ENCODE results near the gene MPDZ.

Gene MPDZ

DNA sequence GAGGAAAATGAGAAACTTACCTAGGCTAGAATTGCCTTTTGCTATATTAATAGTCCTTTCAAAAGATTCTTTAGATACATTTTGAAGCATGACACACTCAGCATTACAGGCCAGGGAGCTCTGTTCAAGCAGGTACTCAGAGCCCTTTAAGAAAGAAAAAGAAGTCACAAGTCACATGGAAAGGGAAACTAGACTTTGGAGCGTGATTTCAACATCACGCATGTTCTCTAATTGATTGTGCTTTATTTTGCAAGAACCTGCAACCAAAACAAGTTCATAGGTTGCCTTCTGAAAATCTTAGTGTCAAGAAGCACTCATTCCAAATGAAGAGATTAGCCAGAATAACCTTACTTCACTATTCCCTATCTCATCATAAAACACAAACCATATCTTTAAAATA lies 103.8 kb downstream of the MPDZ start:
- DNase-seq, result no peak

DNA sequence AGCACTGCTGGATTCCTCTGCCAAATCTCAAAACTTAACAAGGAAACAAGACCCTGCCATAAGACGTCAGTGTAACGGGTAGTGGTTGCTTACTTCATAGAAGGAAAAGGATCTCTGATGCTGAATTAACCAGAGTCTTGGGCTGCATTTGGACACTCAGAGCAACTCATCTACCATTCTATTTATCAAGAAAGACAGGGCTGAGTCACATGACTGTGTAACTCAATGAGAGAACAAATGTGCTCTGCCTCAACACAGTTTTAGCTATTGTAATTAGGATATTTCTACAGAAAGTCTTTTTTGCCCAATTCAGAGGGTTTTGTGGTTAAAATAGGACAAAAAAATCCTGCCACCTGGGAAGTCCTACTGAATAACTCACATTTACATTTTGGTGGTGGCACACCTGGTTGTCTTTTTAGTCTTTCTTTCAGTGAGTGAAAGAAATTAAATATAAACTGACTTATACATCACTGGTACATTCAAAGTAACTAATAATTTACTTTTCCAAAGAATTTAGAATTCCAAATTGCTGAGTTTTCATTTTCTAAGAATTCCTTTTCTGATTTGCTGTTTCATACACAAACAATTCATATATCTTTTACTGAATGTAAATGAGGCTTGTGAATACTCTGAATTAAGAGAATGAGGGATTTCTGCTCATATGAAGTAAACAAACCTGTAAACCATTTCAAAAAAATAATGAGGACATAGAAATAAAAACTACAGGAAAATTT lies 104.4 kb downstream of the MPDZ start:
- DNase-seq, result no peak

DNA sequence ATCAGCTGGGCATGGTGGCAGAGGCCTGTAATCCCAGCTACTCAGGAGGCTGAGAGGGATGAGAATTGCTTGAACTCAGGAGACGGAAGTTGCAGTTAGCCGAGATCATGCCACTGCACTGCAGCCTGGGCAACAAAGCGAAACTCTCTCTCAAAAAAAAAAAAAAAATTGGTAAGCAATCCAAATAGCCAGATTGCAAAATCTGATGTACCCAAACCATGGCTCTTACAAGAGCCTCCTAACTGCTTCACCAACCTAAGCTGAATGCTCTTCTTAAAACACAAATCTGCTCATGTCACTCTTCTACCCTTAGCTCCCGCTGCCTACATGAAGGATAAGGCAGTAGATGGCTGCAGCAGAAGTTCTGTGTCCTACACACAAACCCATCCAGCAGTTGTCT lies 105.9 kb downstream of the MPDZ start:
- no peak for DNase-seq

DNA sequence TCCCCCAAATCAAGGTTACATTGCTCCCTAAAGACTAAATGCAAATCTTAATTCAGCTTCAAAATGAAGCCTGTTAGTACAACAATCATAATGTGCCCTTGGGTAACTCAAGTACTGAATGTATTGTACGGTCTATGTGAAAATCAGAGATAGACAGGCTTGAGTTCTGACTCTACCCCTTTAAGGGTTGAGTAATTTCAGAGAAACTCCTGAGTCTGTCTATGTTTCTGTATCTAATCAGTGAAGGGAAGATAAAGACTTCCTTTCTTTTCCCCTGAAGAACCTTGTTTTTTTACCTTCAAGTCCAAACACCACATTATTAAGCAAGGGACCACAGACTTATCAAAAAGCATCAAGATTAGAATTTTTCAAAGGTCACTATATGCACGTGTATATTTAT lies 108.2 kb downstream of the MPDZ start:
- no peak for DNase-seq

DNA sequence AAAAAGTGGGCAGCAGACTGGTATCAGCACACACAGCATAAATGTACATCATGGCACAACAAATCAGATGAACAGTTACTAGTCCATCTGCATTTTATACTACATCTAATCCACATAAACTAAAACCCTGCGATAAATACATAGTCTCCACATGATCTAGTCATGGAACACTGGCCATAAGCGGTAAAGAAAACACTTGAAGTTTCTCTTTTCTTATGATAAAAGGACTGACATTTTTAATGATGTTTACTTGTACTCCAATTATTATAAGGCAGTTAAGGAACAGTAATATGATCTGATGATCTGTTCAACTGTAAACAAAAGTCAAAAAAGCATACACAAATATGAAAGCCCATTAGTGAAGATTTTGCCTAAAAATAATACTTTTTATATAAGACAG lies 112.5 kb downstream of the MPDZ start:
- no peak for DNase-seq

DNA sequence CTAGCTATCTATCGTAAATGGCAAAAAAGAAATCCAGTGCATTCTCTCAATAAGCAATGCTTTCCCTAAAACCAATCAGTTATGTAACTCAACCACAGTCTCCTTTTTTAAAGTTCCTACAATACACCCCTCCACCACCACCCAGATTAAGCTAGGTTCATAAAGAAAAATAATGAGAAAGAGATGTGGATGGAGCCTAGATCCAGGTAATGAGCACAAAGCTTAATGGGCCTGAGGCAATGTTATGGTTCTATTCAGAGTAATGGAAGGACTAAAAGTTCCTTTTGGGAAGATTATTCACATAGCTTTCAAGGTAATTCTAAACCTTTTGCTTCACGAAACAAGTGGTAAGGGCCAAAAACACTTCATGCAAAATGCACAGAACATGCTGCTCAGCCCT lies 113.5 kb downstream of the MPDZ start:
- no peak for DNase-seq

DNA sequence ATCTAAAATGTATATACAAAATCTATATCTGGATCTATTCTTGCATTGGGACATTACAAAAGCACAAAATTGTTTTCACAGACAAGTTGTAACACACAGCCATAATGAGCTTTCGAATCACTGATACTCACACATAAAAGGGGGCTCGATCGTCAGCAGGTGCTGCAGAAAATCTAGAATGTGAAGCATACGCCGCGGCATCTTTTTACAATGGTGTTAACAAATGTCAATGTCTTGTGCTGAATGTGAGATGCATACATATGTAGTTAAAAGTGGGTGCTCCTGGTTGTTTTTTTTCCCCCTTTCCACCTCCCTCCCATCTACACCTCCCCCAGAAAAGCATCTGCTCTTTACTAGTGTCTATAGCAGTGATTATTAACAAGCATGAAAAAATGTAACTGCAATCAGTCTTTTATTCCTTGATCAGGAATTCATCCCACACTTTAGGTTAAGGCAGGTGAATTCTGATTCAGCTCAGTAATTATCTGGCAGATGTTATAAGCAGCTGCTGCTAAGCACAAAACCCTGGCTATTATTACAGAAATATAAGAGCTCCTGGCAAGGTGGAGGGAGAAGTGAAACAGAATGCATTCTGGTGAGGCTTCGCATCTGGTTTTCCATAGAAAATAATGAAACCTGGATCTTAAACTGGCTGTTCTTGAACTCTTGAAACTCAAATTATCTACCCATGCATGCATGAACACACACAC lies 114.1 kb downstream of the MPDZ start:
- no peak for DNase-seq

DNA sequence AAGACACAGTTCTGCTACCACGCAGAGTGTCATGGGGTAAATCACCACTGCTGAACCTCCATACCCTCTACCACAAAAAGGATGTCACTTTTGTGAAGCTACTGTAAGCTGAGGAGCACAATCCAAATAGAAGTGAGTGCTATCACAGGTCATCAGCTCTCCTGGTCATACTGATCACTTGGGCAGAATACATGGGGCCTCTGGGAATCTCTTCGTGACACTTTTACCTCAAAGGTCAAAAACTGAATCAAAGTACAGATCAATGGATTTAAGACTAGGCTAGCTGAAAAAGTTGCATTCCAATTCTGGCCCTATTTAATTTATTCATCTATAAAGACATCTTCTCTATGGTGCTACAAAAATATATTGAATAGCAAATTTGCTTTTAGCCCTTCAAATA lies 115.5 kb downstream of the MPDZ start:
- DNase-seq, result no peak

DNA sequence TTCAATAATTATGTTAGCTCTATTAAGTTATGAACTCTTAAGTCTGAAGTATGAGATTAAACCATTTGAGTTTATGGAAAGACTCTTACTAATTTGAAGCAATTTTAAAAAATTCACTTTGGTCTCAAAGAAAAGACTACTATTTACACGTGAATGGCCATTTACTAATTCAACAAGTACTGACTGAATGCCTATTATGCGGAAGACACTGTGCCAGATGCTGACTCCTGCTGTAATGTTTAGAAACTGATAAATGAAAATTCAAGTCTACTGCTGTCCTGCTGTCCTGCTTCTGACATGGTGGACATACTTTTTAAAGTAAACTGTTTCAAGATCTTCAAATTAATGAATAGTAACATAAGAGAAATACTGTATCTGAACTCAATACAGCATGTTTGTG lies 116.2 kb downstream of the MPDZ start:
- no peak for DNase-seq

DNA sequence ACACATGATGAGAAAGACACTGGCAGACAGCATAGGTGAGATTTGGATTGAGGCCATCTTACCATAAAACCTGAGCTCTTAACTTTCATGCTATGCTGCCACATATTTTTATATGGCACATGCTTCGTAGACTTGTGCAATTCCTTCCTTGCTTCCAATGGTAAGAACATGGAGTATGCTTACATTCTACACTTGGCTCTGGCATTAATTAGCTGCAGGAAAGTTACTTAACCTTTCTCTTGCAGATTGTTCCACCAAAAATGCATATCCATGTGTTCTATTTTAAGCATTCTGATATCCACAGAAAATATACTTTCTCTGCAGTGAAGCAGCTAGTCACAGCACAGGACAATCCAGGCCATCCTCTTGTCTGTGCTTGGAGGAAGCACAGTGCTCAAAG lies 119.4 kb downstream of the MPDZ start:
- no peak for DNase-seq

DNA sequence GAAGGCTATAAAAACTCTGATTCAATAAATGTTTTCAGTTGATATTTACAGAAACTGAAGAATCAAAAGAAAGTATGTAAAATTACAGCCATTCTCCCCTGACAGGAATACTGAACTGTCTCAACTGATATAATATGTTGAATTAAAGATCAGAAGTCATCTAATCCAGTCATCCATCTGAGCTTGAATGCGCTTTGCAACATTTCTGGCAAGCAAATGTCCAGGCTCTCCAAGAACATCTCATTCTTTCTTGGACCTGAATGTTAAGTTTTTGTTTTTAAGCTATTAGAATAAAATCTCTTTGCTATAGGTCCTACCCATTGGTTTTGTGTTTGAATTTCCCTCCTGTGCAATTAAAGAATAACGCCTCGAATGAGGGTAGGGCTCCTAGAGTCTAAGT lies 120.5 kb downstream of the MPDZ start:
- no peak for DNase-seq

DNA sequence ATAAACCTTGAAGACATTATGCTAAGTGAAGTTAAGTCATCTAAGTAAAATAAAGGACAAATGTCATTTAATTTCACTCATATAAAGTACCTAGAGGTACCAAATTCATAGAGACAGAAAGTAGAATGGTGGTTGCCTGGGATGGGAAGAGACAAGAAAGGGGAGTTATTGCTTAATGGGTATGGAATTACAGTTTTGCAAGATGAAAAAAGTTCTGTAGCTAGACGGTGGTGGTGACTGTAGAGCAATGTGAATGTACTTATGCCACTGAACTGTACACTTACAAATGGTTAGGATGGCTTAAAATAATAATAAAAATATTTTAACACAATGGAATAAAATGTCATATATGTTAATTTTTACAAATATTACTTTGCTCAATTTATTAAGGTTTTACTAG lies 128.0 kb downstream of the MPDZ start:
- no peak for DNase-seq

DNA sequence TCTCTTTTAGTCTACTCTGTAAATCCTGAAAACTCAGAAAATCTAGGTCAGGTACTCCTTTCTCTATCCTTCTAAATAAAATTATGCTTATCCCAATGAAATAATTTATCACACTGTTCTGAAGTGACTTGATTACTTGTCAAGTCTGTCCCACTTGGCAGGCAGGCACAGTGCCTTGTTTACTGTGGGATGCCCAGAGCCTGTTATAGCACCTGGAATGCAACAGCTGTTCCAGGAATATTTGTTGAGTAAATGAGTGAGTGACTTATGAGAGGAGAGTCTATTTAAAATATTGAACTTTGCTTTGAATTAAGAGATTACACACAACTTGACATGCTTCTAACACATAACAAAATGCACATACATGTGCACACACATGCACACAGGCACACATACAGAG lies 130.0 kb downstream of the MPDZ start:
- DNase-seq, result no peak

DNA sequence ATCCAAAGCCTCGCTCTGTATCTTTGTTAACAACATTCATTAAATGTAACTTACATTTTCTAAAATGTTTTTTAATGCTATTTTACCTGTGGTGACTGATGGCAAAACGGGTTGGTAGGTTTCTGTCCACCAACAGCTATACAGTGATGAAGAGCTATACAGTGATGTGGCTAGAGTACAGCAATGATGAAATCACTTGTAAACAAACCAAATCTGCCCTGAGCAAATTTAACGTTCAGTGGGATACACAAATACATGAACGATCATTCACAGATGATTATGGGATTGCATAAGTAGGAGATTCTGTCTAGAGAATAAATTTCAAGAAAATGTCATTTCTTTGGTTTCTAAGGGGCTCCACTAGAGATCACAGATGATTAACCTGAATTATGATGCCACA lies 132.7 kb downstream of the MPDZ start:
- no peak for DNase-seq

DNA sequence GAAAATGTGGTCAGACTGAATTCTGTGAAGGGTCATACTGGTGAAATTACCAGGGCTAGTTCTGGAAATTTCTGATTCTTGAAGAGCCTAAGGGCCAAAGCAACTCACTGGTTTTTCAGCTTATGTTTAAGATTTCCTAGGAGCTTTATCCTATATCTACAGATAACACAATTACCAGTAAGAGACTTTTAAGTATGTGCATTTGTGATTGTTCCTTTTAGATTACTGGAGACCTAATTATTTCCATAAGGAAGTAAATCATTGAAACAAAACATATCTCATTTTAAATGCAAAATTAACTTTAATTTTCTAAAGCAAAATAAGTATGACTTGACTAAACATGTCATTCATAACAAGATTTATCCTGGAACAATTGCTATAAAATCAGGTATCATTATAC lies 134.2 kb downstream of the MPDZ start:
- no peak for DNase-seq

DNA sequence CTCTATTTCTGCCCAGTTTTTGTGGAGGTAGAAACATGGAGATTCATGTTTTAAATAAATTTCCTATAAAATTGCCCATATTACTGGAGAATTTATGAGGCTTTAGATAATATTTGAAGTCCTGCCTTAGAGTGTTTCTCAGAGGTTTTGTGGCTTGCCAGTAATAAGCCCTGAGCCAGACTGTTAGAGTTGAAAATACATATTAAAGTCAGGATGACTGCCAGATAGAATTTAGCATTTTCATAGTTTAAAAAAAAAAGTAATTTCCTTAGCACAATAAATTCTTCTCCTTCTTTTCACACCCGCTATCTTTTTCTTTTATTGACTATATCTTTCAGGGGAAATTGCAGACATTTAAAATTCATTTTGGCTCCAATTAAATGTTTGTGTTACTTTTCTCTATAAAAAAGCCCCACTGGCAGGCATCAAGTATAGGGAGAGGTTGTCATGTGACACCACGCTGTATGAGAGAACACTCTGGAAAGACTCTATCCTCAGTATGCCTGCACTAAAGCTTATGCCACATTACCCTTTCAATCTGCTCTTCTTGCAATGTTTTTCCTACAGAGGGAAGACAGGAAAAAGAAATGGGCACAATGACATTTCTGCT lies 135.2 kb downstream of the MPDZ start:
- no peak for DNase-seq

DNA sequence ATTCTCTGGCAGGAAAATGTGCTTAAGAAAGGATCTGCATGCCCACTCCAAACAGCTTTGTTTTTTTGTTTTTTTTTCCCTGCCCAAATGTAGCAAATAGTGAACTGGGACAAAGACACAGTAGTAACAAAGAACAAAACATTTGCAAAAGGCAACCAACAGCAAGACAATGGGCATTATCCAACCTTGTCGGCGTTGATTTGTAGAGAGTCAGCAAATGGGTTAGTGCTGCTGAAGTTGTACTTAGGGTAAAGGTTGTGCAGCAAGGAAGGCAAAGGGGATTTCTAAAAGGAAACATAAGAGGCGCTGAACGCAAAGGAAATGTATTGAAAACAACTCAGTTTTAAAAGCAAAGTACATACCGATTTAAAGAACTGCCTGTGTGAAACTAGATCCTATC lies 136.2 kb downstream of the MPDZ start:
- DNase-seq, result no peak

DNA sequence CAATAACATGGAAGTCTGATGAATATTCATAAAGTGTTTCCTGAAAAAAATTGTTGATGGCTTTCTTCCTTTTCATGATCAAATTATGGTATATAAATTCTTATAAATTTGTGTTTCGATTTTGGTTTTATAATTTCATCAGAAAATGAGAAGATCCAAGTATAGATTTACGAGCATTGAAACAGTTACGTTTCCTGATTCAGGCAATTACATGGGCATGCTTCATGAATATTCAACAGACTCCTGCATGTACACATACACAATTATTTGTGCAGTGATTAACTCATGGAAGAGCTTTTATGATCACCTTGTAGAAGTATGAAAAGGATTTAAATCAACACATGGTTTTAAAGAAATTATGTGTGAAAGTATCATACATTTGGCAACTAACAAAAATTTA lies 136.7 kb downstream of the MPDZ start:
- DNase-seq, result no peak

DNA sequence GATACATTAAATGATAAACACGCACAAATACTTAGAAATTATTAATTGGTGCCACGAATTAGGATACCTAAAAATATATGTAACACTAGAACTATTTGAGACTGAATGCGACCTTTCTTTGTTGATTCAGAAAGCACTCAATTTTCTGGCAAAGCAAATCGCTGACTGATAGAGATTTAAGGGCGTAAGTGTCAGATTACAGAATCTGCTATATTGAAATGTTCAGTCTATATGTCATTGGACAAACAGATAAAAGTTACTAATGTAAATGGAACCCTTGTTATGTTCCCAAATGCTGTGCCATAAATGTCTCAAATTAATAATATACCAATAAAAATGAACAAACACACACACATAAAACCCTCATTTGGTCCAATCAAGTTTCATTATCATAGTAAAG lies 137.9 kb downstream of the MPDZ start:
- DNase-seq, result no peak

DNA sequence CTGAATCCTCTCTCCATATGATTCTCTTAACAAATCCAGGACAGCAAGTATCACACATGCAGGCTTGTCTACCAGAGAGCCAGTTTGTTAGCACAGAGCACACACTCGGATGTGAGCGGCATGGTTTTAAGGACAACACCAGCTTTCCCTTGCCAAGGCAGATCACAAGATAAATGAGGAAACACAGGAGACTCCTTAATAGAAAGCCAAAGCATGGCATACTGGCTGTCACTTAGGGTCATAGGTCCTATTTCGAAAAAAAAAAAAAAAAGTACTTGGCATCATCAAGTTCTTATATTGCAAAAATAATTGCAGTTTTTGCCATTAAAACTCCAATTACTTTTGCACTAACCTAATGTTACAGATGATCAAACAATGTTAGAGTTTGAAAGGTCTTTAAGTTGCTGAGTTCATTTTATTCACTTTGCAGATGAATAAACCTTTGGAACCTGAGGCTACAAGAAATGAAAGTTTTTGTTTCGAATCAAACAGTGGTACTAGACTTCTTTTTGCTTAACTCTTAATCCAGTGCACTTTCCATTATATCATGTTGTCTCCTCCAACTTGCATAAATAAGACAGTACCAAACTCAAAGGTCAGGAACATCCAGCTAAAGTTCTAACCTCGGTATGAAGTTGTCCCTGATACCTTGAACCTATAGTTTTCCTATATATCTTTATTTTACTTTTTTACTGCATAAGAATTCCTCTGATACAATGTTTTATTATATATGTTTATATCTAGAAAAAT lies 138.5 kb downstream of the MPDZ start:
- DNase-seq, result no peak

DNA sequence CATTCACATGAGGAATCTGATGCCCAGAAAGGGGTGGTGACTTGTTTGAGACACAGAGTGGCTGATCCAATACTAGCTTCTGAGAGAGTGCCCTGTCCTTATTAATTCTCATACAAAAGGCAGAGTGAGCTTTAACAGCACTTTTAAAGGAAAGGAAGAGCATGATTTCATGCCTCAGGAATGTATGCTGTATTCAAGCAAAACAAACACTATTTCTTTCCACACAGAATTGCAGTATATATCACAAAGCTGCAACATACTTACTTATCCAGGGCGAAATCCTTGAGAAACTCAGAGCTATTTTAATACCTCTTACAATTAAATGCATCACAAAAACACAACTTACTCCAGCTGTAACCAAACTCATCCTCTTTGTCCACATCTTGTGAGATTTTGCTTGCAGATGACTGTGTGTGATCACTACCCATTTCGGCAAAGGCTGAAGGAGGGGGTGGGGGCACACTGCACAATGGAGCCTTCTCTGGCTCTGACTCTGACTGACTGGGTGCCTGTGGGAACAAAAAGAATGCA lies 139.8 kb downstream of the MPDZ start:
- no peak for DNase-seq

DNA sequence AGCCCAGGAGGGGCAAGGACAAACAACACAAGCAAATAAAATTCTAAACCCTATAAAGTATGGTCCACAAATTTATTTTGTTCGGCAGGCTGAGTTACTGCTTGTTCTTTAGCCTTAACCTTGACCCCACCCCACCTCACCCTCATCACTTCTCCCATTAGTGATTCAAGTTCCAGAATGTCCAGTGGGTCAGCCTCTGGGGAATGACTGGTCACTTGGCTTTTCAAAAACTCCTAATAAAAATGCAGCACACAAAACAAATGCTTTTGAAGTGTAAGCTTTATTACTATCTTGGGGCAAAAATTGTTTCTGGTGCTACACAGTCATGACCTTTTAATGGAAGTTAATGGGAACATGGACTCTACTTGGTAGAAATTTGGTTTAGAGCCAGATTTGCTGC lies 142.1 kb downstream of the MPDZ start:
- no peak for DNase-seq

DNA sequence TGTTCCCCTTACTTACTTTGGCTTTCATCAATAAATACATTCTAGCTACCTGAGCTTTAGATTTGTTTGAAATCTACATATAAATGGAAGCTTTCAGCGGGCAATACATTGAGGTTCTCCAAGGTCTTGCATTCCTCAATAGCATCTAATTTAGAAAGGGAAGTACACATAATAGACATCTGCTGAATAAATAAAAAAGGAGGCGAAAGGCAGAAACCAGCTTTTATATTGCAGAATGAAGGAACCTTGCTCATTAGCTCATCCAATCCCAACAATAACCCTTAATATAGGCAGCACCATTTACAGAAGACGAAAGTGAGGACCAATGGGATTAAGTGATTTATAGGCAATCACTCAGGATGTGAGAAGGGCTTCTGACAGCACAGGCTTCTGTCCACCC lies 147.5 kb downstream of the MPDZ start:
- no peak for DNase-seq

DNA sequence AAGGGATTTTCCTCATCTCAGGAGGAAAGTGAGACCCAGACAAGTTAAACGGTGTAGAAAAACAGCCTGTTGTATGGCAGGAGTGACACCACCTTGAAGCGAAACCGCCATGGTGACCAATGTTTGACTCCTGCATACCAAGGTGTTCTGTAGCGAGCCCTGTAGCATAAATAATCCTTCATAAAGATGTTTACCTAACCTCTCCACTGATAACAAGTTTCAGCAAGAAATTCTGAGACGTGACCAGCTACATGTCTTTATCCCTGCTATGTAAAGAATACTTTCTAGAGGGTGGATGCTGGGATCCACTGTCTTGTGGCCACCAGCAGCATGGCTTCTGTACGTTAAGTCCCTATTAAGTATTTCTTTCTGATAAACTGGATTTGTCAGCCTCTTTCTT lies 148.1 kb downstream of the MPDZ start:
- DNase-seq, result no peak

All from AML-193 (cell line).